HepG2 (cell line): ENCODE data around the gene PLSCR1. TPM values are rescaled to one million over a fixed set of nuclear protein-coding genes. Genes with fewer than 3 reads are reported as not detected.

Experiments
- ATAC-seq: fragments of 200-7000 bp; cut with Tn5 transposase; 3 replicates; pipeline ENCODE4 v1.9.1; 2020; ENCODE audit warnings: mild to moderate bottlenecking, moderate library complexity
- BruUV-seq: library from RNA; stranded (reverse); fragments of 400-500 nt; replicated peaks from 2 replicates; lab custom pipeline; 2021; lab: Mats Ljungman, UMichigan
- CTCF ChIA-PET: fragments of 300-600 bp; formaldehyde crosslinking; extraction: SDS; loops from one replicate; lab custom pipeline; 2021; ENCODE audit warnings: low total read pairs, inconsistent platforms, low intra/inter-chr PET ratio; lab: Yijun Ruan, JAX
- POLR2A ChIA-PET: fragments of 350-600 bp; sonication (Branson Sonifier 250); formaldehyde crosslinking; loops from one replicate; lab custom pipeline; 2020; ENCODE audit warnings: antibody characterized with exemption, inconsistent platforms; lab: Yijun Ruan, JAX
- DNase-seq: peaks from one replicate; pipeline ENCODE4 v3.0.0-alpha.2; 2015; ENCODE audit warnings: low spot score
- FAIRE-seq: peaks from 3 replicates; lab custom pipeline; 2011; peaks lifted over from hg19 to GRCh38; lab: Jason Lieb, UNC
- H2AFZ ChIP-seq: one replicate; pipeline ENCODE4 v1.6.1; 2011; ENCODE audit warnings: low read length, inconsistent platforms
- H3K27ac ChIP-seq: fragments of 300-600 bp; 3 replicates; pipeline ENCODE4 v1.8.0; 2011; ENCODE audit warnings: mixed run types, mild to moderate bottlenecking, mixed read lengths, low read length, inconsistent platforms; ENCODE audit not compliant: insufficient read depth; ENCODE audit errors: extremely low read length
- H3K27me3 ChIP-seq, 2 experiments: fragments of 200-600 bp in 1 of 2; 2 replicates in 1 of 2; 3 replicates in 1 of 2; pipeline versions ENCODE4 v1.6.0 to v1.8.0; 2011; ENCODE audit warnings: low read length in 2 of 2, mild to moderate bottlenecking in 2 of 2, moderate library complexity in 2 of 2, inconsistent platforms in 1 of 2; ENCODE audit not compliant: insufficient read depth in 2 of 2, control insufficient read depth in 1 of 2
- H3K36me3 ChIP-seq, 2 experiments: fragments of 200-600 bp in 1 of 2; replicated peaks in 1 of 2; 2 replicates in 1 of 2; 3 replicates in 1 of 2; pipeline versions ENCODE4 v1.5.1 to v1.8.0; 2011; ENCODE audit warnings: low read length in 2 of 2, inconsistent platforms in 1 of 2; ENCODE audit not compliant: insufficient read depth in 2 of 2, control insufficient read depth in 1 of 2
- H3K4me1 ChIP-seq: 2 replicates; pipeline ENCODE4 v1.5.1; 2012; ENCODE audit warnings: low read length, inconsistent platforms; ENCODE audit not compliant: insufficient read depth
- H3K4me2 ChIP-seq: 2 replicates; pipeline ENCODE4 v1.6.0; 2011; ENCODE audit warnings: low read depth, low read length, inconsistent platforms
- H3K4me3 ChIP-seq, 3 experiments: fragments of 200-600 bp in 1 of 3; sonication (generic), shearing (Covaris generic) in 1 of 3; replicated peaks in 1 of 3; 2 replicates each; pipeline ENCODE4 v1.5.1; 2011 to 2016; ENCODE audit warnings: low read length in 3 of 3, inconsistent platforms in 2 of 3, low read depth in 2 of 3, mild to moderate bottlenecking in 2 of 3, control low read depth in 1 of 3, mixed read lengths in 1 of 3; ENCODE audit not compliant: insufficient read depth in 1 of 3
- H3K79me2 ChIP-seq: one replicate; pipeline ENCODE4 v1.6.1; 2011; ENCODE audit warnings: low read length, inconsistent platforms; ENCODE audit not compliant: insufficient read depth
- H3K9ac ChIP-seq: 2 replicates; pipeline ENCODE4 v1.6.0; 2011; ENCODE audit warnings: mild to moderate bottlenecking, low read depth, low read length, inconsistent platforms; ENCODE audit not compliant: insufficient read depth
- H3K9me3 ChIP-seq: 2 replicates; pipeline ENCODE4 v1.5.1; 2012; ENCODE audit warnings: mild to moderate bottlenecking, low read length
- H4K20me1 ChIP-seq: 2 replicates; pipeline ENCODE4 v1.6.0; 2011; ENCODE audit warnings: inconsistent platforms, mild to moderate bottlenecking, low read length, moderate library complexity; ENCODE audit not compliant: insufficient read depth
- ARNT ChIP-seq: fragments of 450-650 bp; IDR thresholded peaks from 2 replicates; pipeline ENCODE4 v1.6.1; 2017
- ATRX ChIP-seq: sonication (generic); formaldehyde crosslinking; IDR thresholded peaks from 2 replicates; pipeline ENCODE4 v1.4.0; 2020; ENCODE audit warnings: missing genetic modification reagents, borderline replicate concordance
- CENPBD1 ChIP-seq: sonication (generic); formaldehyde crosslinking; IDR thresholded peaks from 2 replicates; pipeline ENCODE4 v1.8.0; 2022; ENCODE audit warnings: missing genetic modification reagents, low read depth, mild to moderate bottlenecking, borderline replicate concordance
- NR2F6 ChIP-seq, 2 experiments: IDR thresholded peaks; 2 replicates each; pipeline ENCODE4 v1.6.1; 2016; ENCODE audit warnings: antibody characterized with exemption in 1 of 2, mild to moderate bottlenecking in 1 of 2
- POLR2G ChIP-seq: fragments of 200-400 bp; formaldehyde crosslinking; IDR thresholded peaks from 2 replicates; pipeline ENCODE4 v1.6.1; 2018; ENCODE audit warnings: mild to moderate bottlenecking, low read depth, low read length, moderate library complexity
- RXRB ChIP-seq: IDR thresholded peaks from 2 replicates; pipeline ENCODE4 v1.6.1; 2016; ENCODE audit warnings: borderline replicate concordance, missing genetic modification reagents, missing compliant biosample characterization
- SAP130 ChIP-seq: IDR thresholded peaks from 2 replicates; pipeline ENCODE4 v1.6.1; 2016; ENCODE audit warnings: low read depth
- SNRNP70 ChIP-seq: fragments of 200-400 bp; formaldehyde crosslinking; IDR thresholded peaks from 2 replicates; pipeline ENCODE4 v1.6.1; 2017; ENCODE audit warnings: mild to moderate bottlenecking, low read depth, low read length, moderate library complexity
- THYN1 ChIP-seq: sonication (generic); formaldehyde crosslinking; IDR thresholded peaks from 2 replicates; pipeline ENCODE4 v1.8.1; 2023; ENCODE audit warnings: low read depth, mild to moderate bottlenecking, moderate library complexity, missing genetic modification reagents, borderline replicate concordance
- ZNF121 ChIP-seq: sonication (generic); formaldehyde crosslinking; IDR thresholded peaks from 2 replicates; pipeline ENCODE4 v1.5.0; 2020; ENCODE audit warnings: mild to moderate bottlenecking, missing genetic modification reagents
- ZNF264 ChIP-seq: sonication (generic); formaldehyde crosslinking; IDR thresholded peaks from 2 replicates; pipeline ENCODE4 v1.4.0; 2020; ENCODE audit warnings: missing genetic modification reagents
- ZNF282 ChIP-seq: fragments of 450-650 bp; IDR thresholded peaks from 2 replicates; pipeline ENCODE4 v1.6.1; 2018; ENCODE audit not compliant: partially characterized antibody
- ZNF329 ChIP-seq: sonication (generic); formaldehyde crosslinking; IDR thresholded peaks from 2 replicates; pipeline ENCODE4 v1.9.0; 2021; ENCODE audit warnings: low read depth, mild to moderate bottlenecking, missing genetic modification reagents
- ZNF629 ChIP-seq: sonication (generic); formaldehyde crosslinking; conservative IDR thresholded peaks from 2 replicates; pipeline ENCODE4 v1.5.0; 2020; ENCODE audit warnings: missing genetic modification reagents
- ZNF704 ChIP-seq: sonication (generic); formaldehyde crosslinking; IDR thresholded peaks from 2 replicates; pipeline ENCODE4 v1.8.1; 2023; ENCODE audit warnings: mild to moderate bottlenecking, inconsistent platforms, moderate library complexity, missing genetic modification reagents, borderline replicate concordance
- WGBS: methylation state at CpG from one replicate; pipeline ENCODE4 v1.1.6; 2017; ENCODE audit warnings: low lambda C conversion rate; 5-methylcytosine and 5-hydroxymethylcytosine counted together
- in situ Hi-C: cut with HindIII; loops from 2 replicates; pipeline ENCODE4 v1.10.0; 2017; ENCODE audit warnings: low pct_unique_long_range_greater_than_20kb; ENCODE audit not compliant: extremely low pct_ligation_motif_present
- intact Hi-C: fragments of 100-400 bp; cut with micrococcal nuclease; formaldehyde crosslinking; loops from one replicate; pipeline ENCODE4 v1.10.0; 2022; ENCODE audit not compliant: unreplicated experiment
- polyA plus RNA-seq, 8 experiments: library from polyadenylated mRNA; depleted of rRNA in 3 of 8; stranded (reverse) in 7 of 8; unstranded in 1 of 8; fragments of >200 nt; fragmentation: Illumina TruSeq in 4 of 8; extraction: Trizol in 4 of 8; gene quantifications; 2 replicates each; pipeline versions ENCODE4 v1.2.1 to v1.2.3, GENCODE V29; 2011 to 2016; ENCODE audit warnings: low read depth in 4 of 8, missing spikeins in 1 of 8, mixed read lengths in 1 of 8; ENCODE audit not compliant: insufficient read depth in 1 of 8
- total RNA-seq, 5 experiments: library from RNA; depleted of rRNA; stranded (reverse); fragments of >200 nt; fragmentation: Illumina TruSeq; extraction: Trizol; gene quantifications; 2 replicates each; pipeline ENCODE4 v1.2.3, GENCODE V29; 2016; ENCODE audit warnings: low read depth in 1 of 5

Gene PLSCR1
- total and polyA plus RNA-seq, 2 of the 13 experiments (the other 11 are each of a cell fraction or from before 2014, with no cell fraction given) = 33.8 to 34.1 TPM

GRCh38 chr3:146466604-146467003 lies 77.8 kb downstream of the PLSCR1 start:
- H3K4me1 ChIP-seq = no peaks in the 10 kb centered on the region

More at GRCh38 chr3:146466604-146467003, 77.8 kb downstream of the PLSCR1 start:
- in situ Hi-C loops = no loop called here
- TF ChIP-seq ZNF329 (CRISPR knock-in tag) (no peak), ARNT (no peak), THYN1 (no peak), SNRNP70 (no peak), NR2F6 (IDR thresholded peaks at IDR 0.05) (no peak), NR2F6 (CRISPR knock-in tag; IDR thresholded peaks at IDR 0.05) (no peak), ZNF121 (no peak), POLR2G (no peak), ATRX (CRISPR knock-in tag) (no peak), ZNF704 (CRISPR knock-in tag) (no peak), ZNF629 (no peak), CENPBD1 (CRISPR knock-in tag) (no peak), ZNF282 (no peak), ZNF264 (CRISPR knock-in tag) (no peak), RXRB (no peak), SAP130 (CRISPR knock-in tag) (no peak)
- no peak for FAIRE-seq
- Histone ChIP-seq H3K9ac (no peak overlapping the region), H3K79me2 (no peaks in the 10 kb centered on the region), H3K4me3 (no peak overlapping the region), H3K36me3 (no peaks in the 10 kb centered on the region), H3K27ac (no peak overlapping the region), H3K27me3 (no peaks in the 10 kb centered on the region), H2AFZ (no peak overlapping the region), H3K4me2 (no peak overlapping the region), H3K9me3 (no peaks in the 10 kb centered on the region), H4K20me1 (no peaks in the 10 kb centered on the region)
- ChIA-PET CTCF (no interaction called here), POLR2A (no interaction called here)
- no TSS peak for BruUV-seq
- no peak for ATAC-seq
- 47% methylated on average over 1 of the region's 1 CpG for WGBS
- intact Hi-C loops = no loop called here
- DNase-seq = no peak
